ENCODE data around the gene GRIA4.
A peak's percentile ranks its signal among the peaks of the same experiment; 100 is the strongest.

Gene GRIA4

GRCh38 chr11:105705786-105706530, 96.1 kb downstream of the GRIA4 start:
- in situ Hi-C loops (cut with HindIII; ENCODE audit: low pct_ligation_motif_present, low sequenced_read_pairs) = no loop called here
- no peaks in the 10 kb centered on the region for H3K27me3 ChIP-seq (replicated peaks)
- no peak for TF ChIP-seq CTCF (IDR thresholded peaks at IDR 0.05; ENCODE audit: low read depth, low read length, missing control alignments)
- H3K36me3 ChIP-seq (replicated peaks) = no peaks in the 10 kb centered on the region
- no peak for DNase-seq
- H3K4me3 ChIP-seq (ENCODE audit: low read depth, low read length) = no peak overlapping the region
- H3K27ac ChIP-seq = no peak overlapping the region

- H3K27me3 ChIP-seq (replicated peaks) = no peaks in the 10 kb centered on the region
- no peaks in the 10 kb centered on the region for H3K36me3 ChIP-seq (replicated peaks)
- H3K27ac ChIP-seq = no peak overlapping the region
- no peak overlapping the region for H3K4me3 ChIP-seq (ENCODE audit: low read depth, low read length)
- in situ Hi-C loops (cut with HindIII; ENCODE audit: low pct_ligation_motif_present, low sequenced_read_pairs) = no loop called here
- DNase-seq = no peak
- TF ChIP-seq CTCF (IDR thresholded peaks at IDR 0.05; ENCODE audit: low read depth, low read length, missing control alignments) = no peak
These were observed 103.2 kb downstream of the GRIA4 start for GRCh38 chr11:105713106-105713505.

GRCh38 chr11:105713696-105714095, 103.8 kb downstream of the GRIA4 start:
- in situ Hi-C loops (cut with HindIII; ENCODE audit: low pct_ligation_motif_present, low sequenced_read_pairs) = no loop called here
- DNase-seq = no peak
- Histone ChIP-seq H3K36me3 (replicated peaks) (no peaks in the 10 kb centered on the region), H3K27me3 (replicated peaks) (no peaks in the 10 kb centered on the region), H3K27ac (no peak overlapping the region), H3K4me3 (ENCODE audit: low read depth, low read length) (no peak overlapping the region)
- TF ChIP-seq CTCF (IDR thresholded peaks at IDR 0.05; ENCODE audit: low read depth, low read length, missing control alignments) = no peak

GRCh38 chr11:105718641-105719040, 108.8 kb downstream of the GRIA4 start:
- in situ Hi-C loops (cut with HindIII; ENCODE audit: low pct_ligation_motif_present, low sequenced_read_pairs) = no loop called here
- DNase-seq = no peak
- no peak overlapping the region for H3K27ac ChIP-seq
- TF ChIP-seq CTCF (IDR thresholded peaks at IDR 0.05; ENCODE audit: low read depth, low read length, missing control alignments) = no peak
- no peaks in the 10 kb centered on the region for H3K36me3 ChIP-seq (replicated peaks)
- no peak overlapping the region for H3K4me3 ChIP-seq (ENCODE audit: low read depth, low read length)
- H3K27me3 ChIP-seq (replicated peaks) = no peaks in the 10 kb centered on the region

GRCh38 chr11:105719073-105719822, 109.4 kb downstream of the GRIA4 start:
- in situ Hi-C loops (cut with HindIII; ENCODE audit: low pct_ligation_motif_present, low sequenced_read_pairs) = no loop called here
- H3K27me3 ChIP-seq (replicated peaks) = no peaks in the 10 kb centered on the region
- peak; percentile 85 for DNase-seq
- no peak overlapping the region for H3K4me3 ChIP-seq (ENCODE audit: low read depth, low read length)
- H3K36me3 ChIP-seq (replicated peaks) = no peaks in the 10 kb centered on the region
- H3K27ac ChIP-seq = no peak overlapping the region
- no peak for TF ChIP-seq CTCF (IDR thresholded peaks at IDR 0.05; ENCODE audit: low read depth, low read length, missing control alignments)
